Sigmoid colon (tissue), 7 donors: ENCODE data around the gene LAMTOR4. TPM values are rescaled to one million over a fixed set of nuclear protein-coding genes. Genes with fewer than 3 reads are reported as not detected.

Source experiments
- DNase-seq: peaks from one replicate; pipeline ENCODE4 v3.0.0-alpha.2; 2019
- H3K27ac ChIP-seq, 4 donors: fragments of 200-600 bp; sonication (generic); one replicate each; pipeline ENCODE4 v1.5.1; 2016 to 2019; ENCODE audit warnings: mild to moderate bottlenecking in 1 of 4
- H3K27me3 ChIP-seq, 3 donors: fragments of 200-600 bp; sonication (generic); one replicate each; pipeline ENCODE4 v1.5.1; 2019; ENCODE audit warnings: mild to moderate bottlenecking in 1 of 3
- H3K36me3 ChIP-seq, 4 donors: fragments of 200-600 bp; sonication (generic); one replicate each; pipeline ENCODE4 v1.5.1; 2016 to 2019
- H3K4me1 ChIP-seq, 4 donors: fragments of 200-600 bp; sonication (generic); one replicate each; pipeline ENCODE4 v1.5.1; 2017 to 2019
- H3K4me3 ChIP-seq, 4 donors: fragments of 200-600 bp; sonication (generic); one replicate each; pipeline ENCODE4 v1.5.1; 2017 to 2019; ENCODE audit warnings: mild to moderate bottlenecking in 2 of 4, moderate library complexity in 1 of 4
- H3K9me3 ChIP-seq, 4 donors: fragments of 200-600 bp in 3 of 4; sonication (generic) in 3 of 4; one replicate each; pipeline versions ENCODE4 v1.5.1 to v1.6.1; 2013 to 2019
- EP300 ChIP-seq, 4 donors: sonication (generic); formaldehyde crosslinking; IDR thresholded peaks; one replicate each; pipeline ENCODE4 v1.6.1; 2017; ENCODE audit warnings: antibody characterized with exemption in 4 of 4
- POLR2A ChIP-seq, 2 donors: fragments of 450-650 bp; IDR thresholded peaks; one replicate each; pipeline ENCODE4 v1.6.1; 2016; ENCODE audit warnings: antibody characterized with exemption in 2 of 2, mild to moderate bottlenecking in 2 of 2, moderate library complexity in 2 of 2
- POLR2AphosphoS5 ChIP-seq, 4 donors: sonication (generic); formaldehyde crosslinking; IDR thresholded peaks; one replicate each; pipeline ENCODE4 v1.6.1; 2017; ENCODE audit warnings: antibody characterized with exemption in 4 of 4
- WGBS, 2 donors: extraction: QIAGEN DNeasy Blood & Tissue Kit; methylation state at CpG; one replicate each; pipeline ENCODE4 v1.1.7; 2013; 5-methylcytosine and 5-hydroxymethylcytosine counted together
- intact Hi-C: fragments of 100-400 bp; cut with DNase I; formaldehyde crosslinking; loops from one replicate; pipeline ENCODE4 v1.15.1; 2023
- polyA plus RNA-seq, 3 donors: library from polyadenylated mRNA; stranded (reverse); fragments of 200-250 nt; gene quantifications; one replicate each; pipeline ENCODE4 v1.2.3, GENCODE V29; 2013
- total RNA-seq, 4 donors: library from RNA; depleted of rRNA; stranded (reverse); fragments of >200 nt; gene quantifications; one replicate each; pipeline ENCODE4 v1.1.0, GENCODE V29; 2016
- TF ChIP-seq, protein P1 (sequence below), 4 experiments: fragments of 450-650 bp in 3 of 4; fragments of 200-600 bp in 1 of 4; IDR thresholded peaks; one replicate each; pipeline ENCODE4 v1.5.1; 2016 to 2019; ENCODE audit warnings: antibody characterized with exemption in 4 of 4, mild to moderate bottlenecking in 3 of 4, moderate library complexity in 2 of 4
- donor health status: healthy with polysubstance abuse.
- donor health status: Bipolar disorder and iron deficiency.
- donor health status: healthy.

The LAMTOR4 gene
- total and polyA plus RNA-seq, 7 donors, result 222 to 626 (median 309) TPM

DNA sequence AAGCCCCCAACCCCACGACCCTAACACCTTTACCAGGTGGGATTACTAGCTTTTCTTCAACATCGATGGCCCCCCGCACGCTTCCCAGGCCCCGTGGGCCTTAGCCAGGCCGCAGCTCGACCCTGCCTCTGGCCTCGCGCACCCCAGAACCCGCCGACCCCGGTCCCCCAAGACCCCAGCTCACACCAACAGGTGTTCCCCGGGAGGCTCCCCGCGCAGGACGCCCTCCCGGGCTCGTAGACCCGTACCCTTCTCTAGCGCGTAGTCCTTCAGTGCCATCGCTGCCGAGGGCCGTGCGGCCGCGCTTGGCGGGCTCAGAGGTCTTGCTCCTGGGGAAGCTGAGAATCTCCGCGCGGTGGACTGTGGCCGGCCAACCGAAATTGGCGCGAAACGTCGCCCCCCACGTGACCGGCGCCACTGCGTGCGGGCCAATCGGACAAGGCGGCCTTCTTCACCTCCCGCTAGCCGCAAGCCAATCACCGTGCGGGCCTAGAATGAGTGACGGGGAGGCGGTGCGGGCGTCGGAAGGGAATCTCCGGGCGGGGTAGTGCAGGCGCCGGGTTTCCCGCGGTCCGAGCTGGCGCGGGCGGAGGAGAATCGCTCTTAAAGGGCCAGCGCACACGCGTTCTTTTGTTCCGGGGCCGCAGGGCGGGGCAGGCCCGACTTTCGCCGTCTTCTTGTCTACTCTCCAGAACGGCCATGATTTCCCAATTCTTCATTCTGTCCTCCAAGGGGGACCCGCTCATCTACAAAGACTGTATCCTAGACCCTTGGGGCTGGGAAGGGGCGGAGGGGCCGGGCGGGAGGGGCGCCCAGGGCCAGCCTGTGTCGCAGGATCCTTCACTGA is 47.5 kb upstream of the LAMTOR4 start, which contains the start of the genes AP4M1 and MCM7:
Gene AP4M1, plus strand, starts transcription at position 628 of the 847 bp plus-strand sequence. Its CDS starts 72 bp downstream, at position 700.
Gene MCM7, minus strand, starts transcription at position 382 of the 847 bp plus-strand sequence. Its CDS starts 103 bp downstream, at position 279.
- Histone ChIP-seq H3K9me3 (no peaks in the 10 kb centered on the region), H3K27ac (peak within 1 kb of the TSS; percentile 95 to 99 (median 97)), H3K4me3 (peak within 1 kb of the TSS; percentile 66 to 89 (median 82)), H3K36me3 (peaks cover 24 to 71% (median 41%) of the 10 kb centered on the region in 4 donors), H3K4me1 (peaks cover 0 to 41% (median 25%) of the 10 kb centered on the region in 4 donors), H3K27me3 (no peaks in the 10 kb centered on the region)
- peak in 3 of 4 donors; percentile 59 to 79 (median 60) for TF ChIP-seq POLR2AphosphoS5 (IDR thresholded peaks at IDR 0.05)
- TF ChIP-seq POLR2A (IDR thresholded peaks at IDR 0.05), result no peak
- TF ChIP-seq EP300 (IDR thresholded peaks at IDR 0.05), result no peak
- WGBS, 2 donors, result 0% methylated on average over 80 of the region's 80 CpGs
- intact Hi-C loops, result loop anchor here (2.0 kb wide), 2 partner anchors 18 to 26 kb away; partner anchors contain the start of genes CNPY4, MBLAC1 and TAF6
- peak; percentile 100 for DNase-seq

- H3K27me3 ChIP-seq, result no peaks in the 10 kb centered on the region
- H3K27ac ChIP-seq, result peak overlapping the region in 3 of 4 donors; percentile 96 to 99 (median 98)
- intact Hi-C loops, result no loop called here
- TF ChIP-seq POLR2A (IDR thresholded peaks at IDR 0.05) (no peak), EP300 (IDR thresholded peaks at IDR 0.05) (no peak), POLR2AphosphoS5 (IDR thresholded peaks at IDR 0.05) (no peak)
- TF ChIP-seq, protein P1, sequence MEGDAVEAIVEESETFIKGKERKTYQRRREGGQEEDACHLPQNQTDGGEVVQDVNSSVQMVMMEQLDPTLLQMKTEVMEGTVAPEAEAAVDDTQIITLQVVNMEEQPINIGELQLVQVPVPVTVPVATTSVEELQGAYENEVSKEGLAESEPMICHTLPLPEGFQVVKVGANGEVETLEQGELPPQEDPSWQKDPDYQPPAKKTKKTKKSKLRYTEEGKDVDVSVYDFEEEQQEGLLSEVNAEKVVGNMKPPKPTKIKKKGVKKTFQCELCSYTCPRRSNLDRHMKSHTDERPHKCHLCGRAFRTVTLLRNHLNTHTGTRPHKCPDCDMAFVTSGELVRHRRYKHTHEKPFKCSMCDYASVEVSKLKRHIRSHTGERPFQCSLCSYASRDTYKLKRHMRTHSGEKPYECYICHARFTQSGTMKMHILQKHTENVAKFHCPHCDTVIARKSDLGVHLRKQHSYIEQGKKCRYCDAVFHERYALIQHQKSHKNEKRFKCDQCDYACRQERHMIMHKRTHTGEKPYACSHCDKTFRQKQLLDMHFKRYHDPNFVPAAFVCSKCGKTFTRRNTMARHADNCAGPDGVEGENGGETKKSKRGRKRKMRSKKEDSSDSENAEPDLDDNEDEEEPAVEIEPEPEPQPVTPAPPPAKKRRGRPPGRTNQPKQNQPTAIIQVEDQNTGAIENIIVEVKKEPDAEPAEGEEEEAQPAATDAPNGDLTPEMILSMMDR (IDR thresholded peaks at IDR 0.05), result no peak
- H3K9me3 ChIP-seq, result no peaks in the 10 kb centered on the region
- no peak for DNase-seq
- WGBS, 2 donors, result 91 to 93% methylated on average over 17 of the region's 17 CpGs
- peaks cover 15 to 71% (median 40%) of the 10 kb centered on the region in 4 donors for H3K36me3 ChIP-seq
- no peak overlapping the region for H3K4me3 ChIP-seq
- H3K4me1 ChIP-seq, result peaks cover 0 to 39% (median 25%) of the 10 kb centered on the region in 4 donors
These were observed 45.5 kb upstream of the LAMTOR4 start for GRCh38 chr7:100102950-100103840.

- no peak for TF ChIP-seq POLR2AphosphoS5 (IDR thresholded peaks at IDR 0.05)
- no peak for TF ChIP-seq EP300 (IDR thresholded peaks at IDR 0.05)
- TF ChIP-seq, protein P1 (IDR thresholded peaks at IDR 0.05), result no peak
- no peak for TF ChIP-seq POLR2A (IDR thresholded peaks at IDR 0.05)
- DNase-seq, result no peak
- Histone ChIP-seq H3K27ac (no peak overlapping the region), H3K9me3 (no peaks in the 10 kb centered on the region), H3K27me3 (no peaks in the 10 kb centered on the region), H3K4me3 (no peak overlapping the region), H3K36me3 (peaks cover 14 to 76% (median 38%) of the 10 kb centered on the region in 4 donors), H3K4me1 (peaks cover 0 to 18% (median 11%) of the 10 kb centered on the region in 4 donors)
- intact Hi-C loops, result no loop called here
- 94 to 96% methylated on average over 4 of the region's 4 CpGs for WGBS, 2 donors
These were observed 43.2 kb upstream of the LAMTOR4 start for GRCh38 chr7:100105534-100105933.

DNA sequence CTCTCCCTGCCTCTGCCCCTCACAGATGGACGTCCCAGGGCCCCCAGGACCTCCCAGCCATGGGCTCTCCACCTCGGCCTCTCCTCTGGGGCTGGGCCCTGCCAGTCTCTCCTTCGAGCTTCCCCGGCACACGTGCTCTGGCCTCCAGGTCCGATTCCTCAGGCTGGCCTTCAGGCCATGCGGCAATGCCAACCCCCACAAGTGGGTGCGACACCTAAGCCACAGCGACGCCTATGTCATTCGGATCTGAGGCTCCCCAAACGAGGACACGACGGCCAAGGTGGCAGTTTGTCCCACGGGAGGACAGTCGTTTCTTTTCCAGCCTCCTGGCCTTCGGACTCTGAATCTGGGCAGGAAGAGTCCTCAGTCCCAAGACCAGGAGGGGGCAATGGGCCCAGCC is 42.1 kb upstream of the LAMTOR4 start:
- no peaks in the 10 kb centered on the region for H3K9me3 ChIP-seq
- H3K27ac ChIP-seq, result no peak overlapping the region
- intact Hi-C loops, result no loop called here
- H3K36me3 ChIP-seq, result peaks cover 22 to 87% (median 48%) of the 10 kb centered on the region in 4 donors
- no peak for DNase-seq
- peaks cover 0 to 13% (median 8%) of the 10 kb centered on the region in 4 donors for H3K4me1 ChIP-seq
- no peak overlapping the region for H3K4me3 ChIP-seq
- no peaks in the 10 kb centered on the region for H3K27me3 ChIP-seq
- 84 to 89% methylated on average over 17 of the region's 17 CpGs for WGBS, 2 donors
- TF ChIP-seq EP300 (IDR thresholded peaks at IDR 0.05) (no peak), POLR2AphosphoS5 (IDR thresholded peaks at IDR 0.05) (no peak), POLR2A (IDR thresholded peaks at IDR 0.05) (no peak)
- TF ChIP-seq, protein P1 (IDR thresholded peaks at IDR 0.05), result no peak
